Activated CD4-positive, alpha-beta T cell treated with anti-CD3 and anti-CD28 coated beads, Interleukin-2, amount 50 U/mL, for 1 hour (primary cell): Measurements from ENCODE around the gene MEX3B.
"Not testable (repeated sequence)": the region's sequence is repeated elsewhere in the genome, so short reads cannot be mapped to it uniquely, and the experiment has no call there.

Experiments
- DNase-seq: peaks from one replicate; pipeline ENCODE4 v3.0.0-alpha.2; 2020

MEX3B gene

DNA sequence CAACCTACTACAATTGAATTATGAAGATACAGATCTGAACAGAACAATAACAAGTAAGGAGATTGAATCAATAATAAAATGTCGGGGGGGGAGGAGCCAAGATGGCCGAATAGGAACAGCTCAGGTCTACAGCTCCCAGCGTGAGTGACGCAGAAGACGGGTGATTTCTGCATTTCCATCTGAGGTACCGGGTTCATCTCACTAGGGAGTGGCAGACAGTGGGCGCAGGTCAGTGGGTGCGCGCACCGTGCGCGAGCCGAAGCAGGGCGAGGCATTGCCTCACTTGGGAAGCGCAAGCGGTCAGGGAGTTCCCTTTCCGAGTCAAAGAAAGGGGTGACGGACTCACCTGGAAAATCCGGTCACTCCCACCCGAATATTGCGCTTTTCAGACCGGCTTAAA is 50.7 kb downstream of the MEX3B start:
- not testable (repeated sequence) for DNase-seq

DNA sequence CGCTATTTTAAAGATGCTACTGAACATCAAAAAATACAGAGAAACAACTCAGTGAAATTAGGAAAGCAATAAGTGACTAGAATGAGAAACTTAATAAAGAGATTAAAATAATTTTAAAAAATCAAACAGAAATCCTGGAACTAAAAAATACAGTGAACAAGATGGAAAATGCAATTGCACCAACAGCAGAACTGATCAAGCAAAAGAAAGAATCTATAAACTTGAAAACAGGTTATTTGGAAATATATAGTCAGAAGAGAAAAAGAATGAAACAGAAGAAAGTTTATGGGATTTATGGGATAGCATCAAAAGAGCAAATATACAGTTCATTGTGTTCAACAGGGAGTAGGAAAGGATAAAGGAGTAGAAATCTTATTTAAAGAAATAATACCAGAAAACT is 53.3 kb downstream of the MEX3B start:
- DNase-seq, result no peak
